Fibroblast of skin of abdomen (primary cell): ENCODE data around the gene ACSM5.
"Not testable (repeated sequence)": the region's sequence is repeated elsewhere in the genome, so short reads cannot be mapped to it uniquely, and the experiment has no call there.

Source experiments
- DNase-seq: peaks from one replicate; pipeline ENCODE4 v3.0.0-alpha.2; 2013

Gene ACSM5

GRCh38 chr16:20453633-20454032 is 44.3 kb downstream of the ACSM5 start:
- DNase-seq = not testable (repeated sequence)

- not testable (repeated sequence) for DNase-seq
These were observed 49.9 kb downstream of the ACSM5 start for GRCh38 chr16:20459227-20459626.

GRCh38 chr16:20460313-20460712 is 51.0 kb downstream of the ACSM5 start:
- not testable (repeated sequence) for DNase-seq

GRCh38 chr16:20468954-20469353 is 59.6 kb downstream of the ACSM5 start:
- DNase-seq = not testable (repeated sequence)

- not testable (repeated sequence) for DNase-seq
These were observed 60.6 kb downstream of the ACSM5 start for GRCh38 chr16:20469930-20470329.

GRCh38 chr16:20470732-20471131 is 61.4 kb downstream of the ACSM5 start:
- not testable (repeated sequence) for DNase-seq

GRCh38 chr16:20477188-20477744 is 67.9 kb downstream of the ACSM5 start:
- DNase-seq = not testable (repeated sequence)

GRCh38 chr16:20483989-20484388 is 74.7 kb downstream of the ACSM5 start:
- not testable (repeated sequence) for DNase-seq

GRCh38 chr16:20484726-20485125 is 75.4 kb downstream of the ACSM5 start:
- DNase-seq = no peak

GRCh38 chr16:20485408-20485807 is 76.1 kb downstream of the ACSM5 start:
- DNase-seq = no peak
